Panc1 (cell line): Measurements from ENCODE around the gene INHBB. TPM values are rescaled to one million over a fixed set of nuclear protein-coding genes. Genes with fewer than 3 reads are reported as not detected.
A peak's percentile ranks its signal among the peaks of the same experiment; 100 is the strongest.

Source experiments
- ATAC-seq: fragments of 200-7000 bp; cut with Tn5 transposase; 2 replicates; pipeline ENCODE4 v1.9.1; 2020; ENCODE audit warnings: mild to moderate bottlenecking, moderate library complexity
- BruUV-seq: library from RNA; stranded (reverse); fragments of 400-500 nt; replicated peaks from 2 replicates; lab custom pipeline; 2021; lab: Mats Ljungman, UMichigan
- CTCF ChIA-PET: fragments of 300-600 bp; sonication (Branson Sonifier 250); formaldehyde crosslinking; loops from one replicate; lab custom pipeline; 2022; ENCODE audit warnings: antibody characterized with exemption; lab: Charles Lee
- POLR2A ChIA-PET: fragments of 300-600 bp; sonication (Branson Sonifier 250); formaldehyde crosslinking; loops from one replicate; lab custom pipeline; 2022; ENCODE audit warnings: antibody characterized with exemption; lab: Charles Lee
- DNase-seq: peaks from one replicate; pipeline ENCODE4 v3.0.0-alpha.2; 2010; ENCODE audit warnings: low read depth, low spot score
- H3K27ac ChIP-seq: 2 replicates; pipeline ENCODE4 v1.5.1; 2011; ENCODE audit warnings: mild to moderate bottlenecking, low read length, inconsistent platforms
- H3K27me3 ChIP-seq: fragments of 200-500 bp; sonication (Bioruptor generic); 2 replicates; pipeline ENCODE4 v1.6.0; 2014; ENCODE audit warnings: low read length, inconsistent platforms; ENCODE audit not compliant: control insufficient read depth, insufficient read depth
- H3K36me3 ChIP-seq: fragments of 200-500 bp; sonication (Bioruptor generic); 2 replicates; pipeline ENCODE4 v1.5.1; 2014; ENCODE audit warnings: inconsistent platforms, mild to moderate bottlenecking, low read length, moderate library complexity; ENCODE audit not compliant: control insufficient read depth, insufficient read depth
- H3K4me1 ChIP-seq: 2 replicates; pipeline ENCODE4 v1.5.1; 2011; ENCODE audit warnings: inconsistent platforms, mild to moderate bottlenecking, low read length, moderate library complexity; ENCODE audit not compliant: control insufficient read depth, insufficient read depth
- H3K4me3 ChIP-seq, 2 experiments: 2 replicates each; pipeline ENCODE4 v1.5.1; 2011 to 2012; ENCODE audit warnings: low read depth in 2 of 2, low read length in 2 of 2, mild to moderate bottlenecking in 2 of 2, inconsistent platforms in 1 of 2, moderate library complexity in 1 of 2
- H3K9me3 ChIP-seq: fragments of 200-500 bp; sonication (Bioruptor generic); 2 replicates; pipeline ENCODE4 v1.5.1; 2014; ENCODE audit warnings: low read depth, mild to moderate bottlenecking, inconsistent platforms, low read length, moderate library complexity; ENCODE audit not compliant: control insufficient read depth, insufficient read depth
- POLR2AphosphoS5 ChIP-seq: IDR thresholded peaks from 2 replicates; pipeline ENCODE4 v1.6.1; 2012; ENCODE audit warnings: mild to moderate bottlenecking, low read depth, low read length, moderate library complexity
- SIN3A ChIP-seq: IDR thresholded peaks from 2 replicates; pipeline ENCODE4 v1.6.1; 2012; ENCODE audit warnings: low read depth, mild to moderate bottlenecking, low read length, moderate library complexity, borderline replicate concordance; ENCODE audit not compliant: insufficient read depth
- TCF7L2 ChIP-seq: IDR thresholded peaks from 2 replicates; pipeline ENCODE4 v1.6.1; 2011; ENCODE audit warnings: mild to moderate bottlenecking, low read depth, low read length, inconsistent platforms
- in situ Hi-C: cut with HindIII; loops from 2 replicates; pipeline ENCODE4 v1.10.0; 2016; ENCODE audit warnings: low sequenced_read_pairs, low pct_unique_long_range_greater_than_20kb
- intact Hi-C: fragments of 100-400 bp; cut with micrococcal nuclease; formaldehyde crosslinking; loops from one replicate; pipeline ENCODE4 v1.10.0; 2022; ENCODE audit not compliant: unreplicated experiment
- total RNA-seq: library from RNA; stranded (reverse); gene quantifications from one replicate; pipeline ENCODE4 v1.2.1, GENCODE V29; 2021; ENCODE audit not compliant: unreplicated experiment
- TF ChIP-seq, protein P1 (sequence below), 2 experiments: IDR thresholded peaks; 2 replicates each; pipeline ENCODE4 v1.6.1; 2011 to 2012; ENCODE audit warnings: low read depth in 2 of 2, control low read depth in 1 of 2, low read length in 1 of 2, mild to moderate bottlenecking in 1 of 2, moderate library complexity in 1 of 2; ENCODE audit not compliant: insufficient read depth in 1 of 2
- TF ChIP-seq, protein P2 (sequence below): fragments of 450-650 bp; IDR thresholded peaks from 2 replicates; pipeline ENCODE4 v1.5.1; 2017; ENCODE audit warnings: mild to moderate bottlenecking

The INHBB gene
- total RNA-seq, 1 experiment from 2014 or later: 38.2 TPM

DNA sequence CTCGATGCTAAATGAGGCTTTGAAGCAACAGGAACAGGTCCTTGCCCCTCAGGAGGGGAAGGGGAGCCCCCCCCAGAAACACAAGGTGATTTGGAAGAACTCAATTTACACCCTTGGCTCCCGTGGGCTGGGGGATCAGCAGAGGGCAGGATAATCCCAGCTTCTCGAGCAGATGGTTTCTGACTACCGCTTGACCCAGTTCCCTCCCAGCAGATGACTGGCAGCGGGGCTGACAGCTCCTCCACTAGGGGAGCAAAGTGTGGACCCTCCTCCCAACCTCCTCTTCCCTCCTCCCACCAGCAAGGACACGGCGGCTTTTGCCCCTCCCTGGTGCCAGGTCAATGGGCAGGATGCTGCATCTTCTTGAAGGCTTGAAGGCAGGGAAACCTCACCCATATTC, 3.5 kb upstream of the INHBB start:
- H3K27me3 ChIP-seq: no peaks in the 10 kb centered on the region
- intact Hi-C loops: loop anchor here (2.0 to 10.0 kb wide), 4 partner anchors 95 to 732 kb away; no protein-coding TSS in a partner anchor
- CTCF ChIA-PET: interaction anchor here (1.5 kb wide), 1 partner anchor 331 kb away, joined by 3 read pairs; no protein-coding TSS in a partner anchor

DNA sequence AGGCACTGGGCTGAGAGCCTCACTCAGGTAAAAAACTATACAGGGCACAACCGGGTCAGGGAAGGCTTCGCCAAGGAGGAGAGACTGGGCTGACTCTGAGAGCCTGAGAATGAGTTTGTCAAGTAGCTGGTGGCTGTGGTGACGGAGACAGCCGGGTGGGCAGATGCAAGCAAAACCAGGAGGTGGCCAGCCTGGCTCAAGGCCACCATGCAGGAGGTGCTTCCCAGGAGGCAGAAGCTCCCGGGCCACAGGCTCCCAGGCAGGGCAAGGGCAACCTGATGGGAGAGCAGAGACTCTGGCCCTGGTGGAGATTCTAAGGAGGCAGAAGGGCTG, 2.9 kb upstream of the INHBB start:
- no peak for DNase-seq
- no peaks in the 10 kb centered on the region for H3K27me3 ChIP-seq
- H3K27ac ChIP-seq: no peak overlapping the region
- no peaks in the 10 kb centered on the region for H3K36me3 ChIP-seq
- no TSS peak for BruUV-seq
- no peaks in the 10 kb centered on the region for H3K9me3 ChIP-seq
- ChIA-PET CTCF (interaction anchor here (0.5 to 1.5 kb wide), 4 partner anchors 32 to 342 kb away, joined by 3 to 11 read pairs (median 4); no protein-coding TSS in a partner anchor), POLR2A (interaction anchor here (0.6 kb wide), 1 partner anchor 9 kb away, joined by 4 read pairs; no protein-coding TSS in a partner anchor)
- peak; percentile 2 for ATAC-seq
- peak overlapping the region in 1 of 2 experiments; percentile 24; a peak in 2 of 4 replicates for H3K4me3 ChIP-seq
- intact Hi-C loops (loop anchor here (2.0 to 10.0 kb wide), 4 partner anchors 94 to 732 kb away; no protein-coding TSS in a partner anchor), in situ Hi-C loops (no loop called here)
- TF ChIP-seq POLR2AphosphoS5 (no peak), SIN3A (no peak), TCF7L2 (no peak)
- TF ChIP-seq, protein P1, sequence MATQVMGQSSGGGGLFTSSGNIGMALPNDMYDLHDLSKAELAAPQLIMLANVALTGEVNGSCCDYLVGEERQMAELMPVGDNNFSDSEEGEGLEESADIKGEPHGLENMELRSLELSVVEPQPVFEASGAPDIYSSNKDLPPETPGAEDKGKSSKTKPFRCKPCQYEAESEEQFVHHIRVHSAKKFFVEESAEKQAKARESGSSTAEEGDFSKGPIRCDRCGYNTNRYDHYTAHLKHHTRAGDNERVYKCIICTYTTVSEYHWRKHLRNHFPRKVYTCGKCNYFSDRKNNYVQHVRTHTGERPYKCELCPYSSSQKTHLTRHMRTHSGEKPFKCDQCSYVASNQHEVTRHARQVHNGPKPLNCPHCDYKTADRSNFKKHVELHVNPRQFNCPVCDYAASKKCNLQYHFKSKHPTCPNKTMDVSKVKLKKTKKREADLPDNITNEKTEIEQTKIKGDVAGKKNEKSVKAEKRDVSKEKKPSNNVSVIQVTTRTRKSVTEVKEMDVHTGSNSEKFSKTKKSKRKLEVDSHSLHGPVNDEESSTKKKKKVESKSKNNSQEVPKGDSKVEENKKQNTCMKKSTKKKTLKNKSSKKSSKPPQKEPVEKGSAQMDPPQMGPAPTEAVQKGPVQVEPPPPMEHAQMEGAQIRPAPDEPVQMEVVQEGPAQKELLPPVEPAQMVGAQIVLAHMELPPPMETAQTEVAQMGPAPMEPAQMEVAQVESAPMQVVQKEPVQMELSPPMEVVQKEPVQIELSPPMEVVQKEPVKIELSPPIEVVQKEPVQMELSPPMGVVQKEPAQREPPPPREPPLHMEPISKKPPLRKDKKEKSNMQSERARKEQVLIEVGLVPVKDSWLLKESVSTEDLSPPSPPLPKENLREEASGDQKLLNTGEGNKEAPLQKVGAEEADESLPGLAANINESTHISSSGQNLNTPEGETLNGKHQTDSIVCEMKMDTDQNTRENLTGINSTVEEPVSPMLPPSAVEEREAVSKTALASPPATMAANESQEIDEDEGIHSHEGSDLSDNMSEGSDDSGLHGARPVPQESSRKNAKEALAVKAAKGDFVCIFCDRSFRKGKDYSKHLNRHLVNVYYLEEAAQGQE (IDR thresholded peaks at IDR 0.05; ENCODE audit: insufficient read depth in 1 of 2, low read depth in 2 of 2, low read length in 1 of 2): no peak
- TF ChIP-seq, protein P2, sequence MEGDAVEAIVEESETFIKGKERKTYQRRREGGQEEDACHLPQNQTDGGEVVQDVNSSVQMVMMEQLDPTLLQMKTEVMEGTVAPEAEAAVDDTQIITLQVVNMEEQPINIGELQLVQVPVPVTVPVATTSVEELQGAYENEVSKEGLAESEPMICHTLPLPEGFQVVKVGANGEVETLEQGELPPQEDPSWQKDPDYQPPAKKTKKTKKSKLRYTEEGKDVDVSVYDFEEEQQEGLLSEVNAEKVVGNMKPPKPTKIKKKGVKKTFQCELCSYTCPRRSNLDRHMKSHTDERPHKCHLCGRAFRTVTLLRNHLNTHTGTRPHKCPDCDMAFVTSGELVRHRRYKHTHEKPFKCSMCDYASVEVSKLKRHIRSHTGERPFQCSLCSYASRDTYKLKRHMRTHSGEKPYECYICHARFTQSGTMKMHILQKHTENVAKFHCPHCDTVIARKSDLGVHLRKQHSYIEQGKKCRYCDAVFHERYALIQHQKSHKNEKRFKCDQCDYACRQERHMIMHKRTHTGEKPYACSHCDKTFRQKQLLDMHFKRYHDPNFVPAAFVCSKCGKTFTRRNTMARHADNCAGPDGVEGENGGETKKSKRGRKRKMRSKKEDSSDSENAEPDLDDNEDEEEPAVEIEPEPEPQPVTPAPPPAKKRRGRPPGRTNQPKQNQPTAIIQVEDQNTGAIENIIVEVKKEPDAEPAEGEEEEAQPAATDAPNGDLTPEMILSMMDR: no peak
- peaks cover 9% of the 10 kb centered on the region; the same call in 1 of the 2 replicates for H3K4me1 ChIP-seq

More for the DNA sequence above, 3.5 kb upstream of the INHBB start:
- no peak for ATAC-seq
- no TSS peak for BruUV-seq
- Histone ChIP-seq H3K9me3 (no peaks in the 10 kb centered on the region), H3K27ac (no peak overlapping the region), H3K36me3 (no peaks in the 10 kb centered on the region), H3K4me1 (peaks cover 3% of the 10 kb centered on the region; the same call in 1 of the 2 replicates), H3K4me3 (no peak overlapping the region)
- POLR2A ChIA-PET: no interaction called here
- in situ Hi-C loops: no loop called here
- TF ChIP-seq, protein P1 (IDR thresholded peaks at IDR 0.05; ENCODE audit: insufficient read depth in 1 of 2, low read depth in 2 of 2, low read length in 1 of 2): no peak
- no peak for TF ChIP-seq POLR2AphosphoS5
- TF ChIP-seq, protein P2: no peak
- no peak for TF ChIP-seq TCF7L2
- no peak for TF ChIP-seq SIN3A
- no peak for DNase-seq
